HUDEP-2 (cell line): ENCODE measurements around the gene MBD3L2.
A peak's percentile ranks its signal among the peaks of the same experiment; 100 is the strongest.
"Not testable (repeated sequence)": the region's sequence is repeated elsewhere in the genome, so short reads cannot be mapped to it uniquely, and the experiment has no call there.

Experiments used
- DNase-seq, 76 experiments: peaks; one replicate each; lab custom pipeline; 2025; ENCODE audit not compliant: unreplicated experiment in 76 of 76; lab: John Stamatoyannopoulos, UW

MBD3L2 gene

GRCh38 chr19:7049021-7049420, at the start of gene MBD3L2:
Gene MBD3L2, plus strand, starts transcription at chr19:7049321. Its CDS starts 53 bp downstream, at chr19:7049374.
- not testable (repeated sequence) for DNase-seq

- DNase-seq, result no peak
Measured at GRCh38 chr19:6999933-7000332, 49.2 kb upstream of the MBD3L2 start.

GRCh38 chr19:7000333-7000732, 48.8 kb upstream of the MBD3L2 start:
- no peak for DNase-seq

- no peak for DNase-seq
Measured at GRCh38 chr19:7000816-7001215, 48.3 kb upstream of the MBD3L2 start.

GRCh38 chr19:7004313-7004931, 44.7 kb upstream of the MBD3L2 start:
- no peak for DNase-seq

- DNase-seq, result peak in 1 of 76 experiments; percentile 10
Measured at GRCh38 chr19:7006135-7006704, 42.9 kb upstream of the MBD3L2 start.

- DNase-seq, result no peak
Measured at GRCh38 chr19:7007859-7008258, 41.3 kb upstream of the MBD3L2 start.

GRCh38 chr19:7010722-7011593, 38.2 kb upstream of the MBD3L2 start:
- no peak for DNase-seq

- peak in 47 of 76 experiments; percentile 4 to 80 (median 50) for DNase-seq
Measured at GRCh38 chr19:7013678-7014077, 35.4 kb upstream of the MBD3L2 start.

- no peak for DNase-seq
Measured at GRCh38 chr19:7018828-7019227, 30.3 kb upstream of the MBD3L2 start.

- not testable (repeated sequence) for DNase-seq
Measured at GRCh38 chr19:7021331-7021730, 27.8 kb upstream of the MBD3L2 start, which contains the start of gene MBD3L2B. Gene MBD3L2B, minus strand, starts transcription at chr19:7021431. Its CDS starts 34 bp downstream, at chr19:7021397.

- not testable (repeated sequence) for DNase-seq
Measured at GRCh38 chr19:7028790-7029189, 20.3 kb upstream of the MBD3L2 start.

- not testable (repeated sequence) for DNase-seq
Measured at GRCh38 chr19:7030278-7030677, 18.8 kb upstream of the MBD3L2 start, which contains the start of gene MBD3L5. Gene MBD3L5, plus strand, starts transcription at chr19:7030578. Its CDS starts 34 bp downstream, at chr19:7030612.

GRCh38 chr19:7040079-7040478, 9.0 kb upstream of the MBD3L2 start, which contains the start of gene MBD3L4:
Gene MBD3L4, minus strand, starts transcription at chr19:7040179. Its CDS starts 35 bp downstream, at chr19:7040144.
- not testable (repeated sequence) for DNase-seq

- not testable (repeated sequence) for DNase-seq
Measured at GRCh38 chr19:7041563-7041962, 7.6 kb upstream of the MBD3L2 start.

- not testable (repeated sequence) for DNase-seq
Measured at GRCh38 chr19:7051421-7051820, 2.3 kb downstream of the MBD3L2 start.

GRCh38 chr19:7052896-7053295, 3.8 kb downstream of the MBD3L2 start:
- DNase-seq, result not testable (repeated sequence)

- DNase-seq, result not testable (repeated sequence)
Measured at GRCh38 chr19:7054635-7055368, 5.7 kb downstream of the MBD3L2 start.

- not testable (repeated sequence) for DNase-seq
Measured at GRCh38 chr19:7055679-7056078, 6.6 kb downstream of the MBD3L2 start.

- DNase-seq, result not testable (repeated sequence)
Measured at GRCh38 chr19:7056371-7056770, 7.2 kb downstream of the MBD3L2 start.
